Measurements from ENCODE around the gene ANKRD50. TPM values are rescaled to one million over a fixed set of nuclear protein-coding genes. Genes with fewer than 3 reads are reported as not detected.

Gene ANKRD50, protein sequence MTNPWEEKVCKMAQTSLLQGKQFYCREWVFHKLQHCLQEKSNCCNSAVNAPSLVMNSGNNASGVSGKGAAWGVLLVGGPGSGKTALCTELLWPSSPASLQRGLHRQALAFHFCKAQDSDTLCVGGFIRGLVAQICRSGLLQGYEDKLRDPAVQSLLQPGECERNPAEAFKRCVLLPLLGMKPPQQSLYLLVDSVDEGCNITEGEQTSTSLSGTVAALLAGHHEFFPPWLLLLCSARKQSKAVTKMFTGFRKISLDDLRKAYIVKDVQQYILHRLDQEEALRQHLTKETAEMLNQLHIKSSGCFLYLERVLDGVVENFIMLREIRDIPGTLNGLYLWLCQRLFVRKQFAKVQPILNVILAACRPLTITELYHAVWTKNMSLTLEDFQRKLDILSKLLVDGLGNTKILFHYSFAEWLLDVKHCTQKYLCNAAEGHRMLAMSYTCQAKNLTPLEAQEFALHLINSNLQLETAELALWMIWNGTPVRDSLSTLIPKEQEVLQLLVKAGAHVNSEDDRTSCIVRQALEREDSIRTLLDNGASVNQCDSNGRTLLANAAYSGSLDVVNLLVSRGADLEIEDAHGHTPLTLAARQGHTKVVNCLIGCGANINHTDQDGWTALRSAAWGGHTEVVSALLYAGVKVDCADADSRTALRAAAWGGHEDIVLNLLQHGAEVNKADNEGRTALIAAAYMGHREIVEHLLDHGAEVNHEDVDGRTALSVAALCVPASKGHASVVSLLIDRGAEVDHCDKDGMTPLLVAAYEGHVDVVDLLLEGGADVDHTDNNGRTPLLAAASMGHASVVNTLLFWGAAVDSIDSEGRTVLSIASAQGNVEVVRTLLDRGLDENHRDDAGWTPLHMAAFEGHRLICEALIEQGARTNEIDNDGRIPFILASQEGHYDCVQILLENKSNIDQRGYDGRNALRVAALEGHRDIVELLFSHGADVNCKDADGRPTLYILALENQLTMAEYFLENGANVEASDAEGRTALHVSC (N-terminal part only)
- 1 to 10 TPM; 4.6 to 7.7 (median 5.8) TPM for total RNA-seq
- long read RNA-seq, partial matches to known transcripts: 1 of 1 reads
- long read RNA-seq, other reads (novel, unspliced or antisense): 0 of 1 reads

DNA sequence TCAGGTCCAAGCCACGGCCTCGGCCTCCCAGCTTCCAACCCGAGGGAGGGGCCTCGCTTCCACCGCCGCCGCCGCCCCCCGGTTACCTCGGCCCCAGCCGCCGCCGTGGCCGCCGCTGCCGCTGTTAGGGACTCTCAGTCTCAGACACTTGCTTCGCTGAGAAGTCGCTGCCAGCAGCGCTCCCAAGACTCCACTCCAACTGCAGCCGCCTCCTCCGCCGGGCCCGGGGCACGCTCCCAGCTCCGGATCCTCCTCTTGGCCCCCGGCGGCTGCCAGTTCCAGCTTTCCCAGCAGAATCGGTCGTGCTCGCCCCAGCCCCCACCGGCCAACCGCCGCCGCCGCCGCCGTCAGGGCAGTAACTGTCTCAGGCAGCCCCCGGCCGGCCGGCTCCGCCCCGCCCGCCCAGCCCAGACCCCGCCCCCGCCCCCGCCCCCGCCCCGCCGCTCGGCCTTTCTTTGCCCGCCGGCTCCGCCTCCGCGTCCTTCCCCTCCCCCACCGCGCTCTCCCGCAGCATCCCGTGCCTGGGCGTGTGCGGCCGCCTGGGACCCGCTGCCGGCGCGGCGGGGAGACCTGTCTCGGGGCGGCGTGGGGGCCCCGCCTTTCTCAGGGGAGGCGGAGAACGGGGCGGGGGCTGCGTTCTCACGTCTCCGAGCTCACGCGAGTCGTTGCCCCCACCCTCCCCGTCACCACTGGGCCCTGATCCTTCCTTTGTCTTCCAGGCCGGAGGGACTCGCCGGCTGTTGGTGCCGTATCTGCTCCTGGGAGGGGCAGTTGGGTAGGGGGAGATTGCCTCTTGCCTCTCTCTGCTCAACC lies at the start of gene ANKRD50:
ANKRD50 (minus strand) TSS at position 361 of the 813 bp plus-strand sequence. CDS start 2,221 bp downstream, outside the sequence.
- no peaks in the 10 kb centered on the region for H3K9me3 ChIP-seq
- peak; percentile 90 to 93 (median 92) for DNase-seq
- intact Hi-C loops (cut with DNase I): no loop called here
- H3K27me3 ChIP-seq: no peaks in the 10 kb centered on the region
- peaks cover 0 to 21% (median 0%) of the 10 kb centered on the region in 4 donors for H3K4me1 ChIP-seq
- TF ChIP-seq POLR2A (IDR thresholded peaks at IDR 0.05): peak; percentile 65
- TF ChIP-seq CTCF (IDR thresholded peaks at IDR 0.05): no peak
- 0% methylated on average over 28 of the region's 85 CpGs for WGBS (ENCODE audit: insufficient coverage, low coverage, low lambda C conversion rate, missing lambda C conversion rate)
- peak within 1 kb of the TSS; percentile 84 to 93 (median 86) for H3K27ac ChIP-seq
- ATAC-seq: peak; percentile 77 to 91 (median 84)
- H3K4me3 ChIP-seq: peak within 1 kb of the TSS; percentile 78 to 83 (median 82)
- H3K36me3 ChIP-seq: no peaks in the 10 kb centered on the region

GRCh38 chr4:124757126-124757525 lies 44.6 kb upstream of the ANKRD50 start:
- no peaks in the 10 kb centered on the region for H3K27me3 ChIP-seq
- no peak overlapping the region for H3K27ac ChIP-seq
- no peak overlapping the region for H3K4me3 ChIP-seq
- DNase-seq: no peak
- intact Hi-C loops (cut with DNase I): no loop called here
- H3K9me3 ChIP-seq: no peaks in the 10 kb centered on the region
- WGBS (ENCODE audit: insufficient coverage, low coverage, low lambda C conversion rate, missing lambda C conversion rate): 67% methylated on average over 1 of the region's 1 CpG
- ATAC-seq: no peak
- TF ChIP-seq POLR2A (IDR thresholded peaks at IDR 0.05) (no peak), CTCF (IDR thresholded peaks at IDR 0.05) (no peak)
- H3K36me3 ChIP-seq: no peaks in the 10 kb centered on the region
- H3K4me1 ChIP-seq: peaks cover 0 to 11% (median 4%) of the 10 kb centered on the region in 4 donors

- no peak overlapping the region for H3K27ac ChIP-seq
These were observed 42.1 kb upstream of the ANKRD50 start for GRCh38 chr4:124754681-124755080.

More at GRCh38 chr4:124754681-124755080, 42.1 kb upstream of the ANKRD50 start:
- H3K36me3 ChIP-seq: no peaks in the 10 kb centered on the region
- H3K9me3 ChIP-seq: no peaks in the 10 kb centered on the region
- H3K27me3 ChIP-seq: no peaks in the 10 kb centered on the region
- DNase-seq (no peak), ATAC-seq (no peak)
- no peak for TF ChIP-seq POLR2A (IDR thresholded peaks at IDR 0.05)
- TF ChIP-seq CTCF (IDR thresholded peaks at IDR 0.05): no peak
- intact Hi-C loops (cut with DNase I): no loop called here
- no peak overlapping the region for H3K4me3 ChIP-seq
- peaks cover 0 to 11% (median 4%) of the 10 kb centered on the region in 4 donors for H3K4me1 ChIP-seq

Measured in right lobe of liver (tissue), 6 donors.